Endodermal cell (in vitro differentiated cells): ENCODE results near the gene KLHL35. TPM values are rescaled to one million over a fixed set of nuclear protein-coding genes. Genes with fewer than 3 reads are reported as not detected.
A peak's percentile ranks its signal among the peaks of the same experiment; 100 is the strongest.

Experiments
- DNase-seq: peaks from one replicate; pipeline ENCODE4 v3.0.0-alpha.2; 2017
- H3K27ac ChIP-seq: 2 replicates; pipeline ENCODE4 v1.5.1; 2013; ENCODE audit warnings: mild to moderate bottlenecking, low read depth, low read length, moderate library complexity
- H3K27me3 ChIP-seq: 2 replicates; pipeline ENCODE4 v1.6.1; 2013; ENCODE audit warnings: mild to moderate bottlenecking, low read length, moderate library complexity; ENCODE audit not compliant: insufficient read depth, control insufficient read depth, poor library complexity, severe bottlenecking
- H3K36me3 ChIP-seq: 2 replicates; pipeline ENCODE4 v1.7.0; 2013; ENCODE audit warnings: mild to moderate bottlenecking, low read length, moderate library complexity; ENCODE audit not compliant: control insufficient read depth, insufficient read depth
- H3K4me1 ChIP-seq: one replicate; pipeline ENCODE4 v1.7.0; 2013; ENCODE audit warnings: low read length; ENCODE audit not compliant: control insufficient read depth, insufficient read depth
- H3K4me3 ChIP-seq: 2 replicates; pipeline ENCODE4 v1.5.1; 2013; ENCODE audit warnings: mild to moderate bottlenecking, low read length, moderate library complexity
- H3K9ac ChIP-seq: 2 replicates; pipeline ENCODE4 v1.6.1; 2013; ENCODE audit warnings: mild to moderate bottlenecking, low read length, moderate library complexity; ENCODE audit not compliant: poor library complexity, severe bottlenecking; ENCODE audit errors: extremely low read depth
- H3K9me3 ChIP-seq: 2 replicates; pipeline ENCODE4 v1.6.1; 2013; ENCODE audit warnings: mild to moderate bottlenecking, low read length, moderate library complexity; ENCODE audit not compliant: control insufficient read depth
- H3K27ac Mint-ChIP-seq: 2 replicates; pipeline ENCODE4 v1.8.0; 2020; ENCODE audit warnings: mixed read lengths
- H3K27me3 Mint-ChIP-seq: 2 replicates; pipeline ENCODE4 v1.8.0; 2021; ENCODE audit warnings: mild to moderate bottlenecking, mixed read lengths; ENCODE audit not compliant: insufficient read depth
- H3K36me3 Mint-ChIP-seq: 2 replicates; pipeline ENCODE4 v1.8.0; 2020; ENCODE audit warnings: low read depth, mixed read lengths
- H3K4me1 Mint-ChIP-seq: 2 replicates; pipeline ENCODE4 v1.8.0; 2020; ENCODE audit warnings: mixed read lengths
- H3K4me3 Mint-ChIP-seq: 2 replicates; pipeline ENCODE4 v1.8.0; 2020; ENCODE audit warnings: mild to moderate bottlenecking, moderate library complexity, mixed read lengths
- H3K9me3 Mint-ChIP-seq: 2 replicates; pipeline ENCODE4 v1.8.0; 2020; ENCODE audit warnings: mild to moderate bottlenecking, mixed read lengths
- WGBS, 2 experiments: methylation state at CpG; one replicate each; pipeline versions ENCODE4 v1.1.5 to v1.1.7; 2013; ENCODE audit warnings: missing lambda C conversion rate in 2 of 2, mixed read lengths in 1 of 2; ENCODE audit not compliant: insufficient coverage in 1 of 2, insufficient read length in 1 of 2; 5-methylcytosine and 5-hydroxymethylcytosine counted together
- total RNA-seq, 2 donors: library from RNA; stranded (reverse); fragmentation: NEBNext Ultra II Directional in 1 of 2; extraction: Animal tissue kit (Norgen Biotek cat#: 25700) in 1 of 2; gene quantifications; 2 replicates in 1 of 2; 3 replicates in 1 of 2; pipeline ENCODE4 v1.2.1, GENCODE V29; 2021
- TF ChIP-seq, protein P1 (sequence below): fragments of 200-600 bp; sonication (generic); conservative IDR thresholded peaks from 2 replicates; pipeline ENCODE4 v1.5.0; 2021; ENCODE audit warnings: antibody characterized with exemption, mild to moderate bottlenecking

Gene KLHL35
- total RNA-seq, 2 donors from 2014 or later, result 0.48 TPM; not detected in 1

DNA sequence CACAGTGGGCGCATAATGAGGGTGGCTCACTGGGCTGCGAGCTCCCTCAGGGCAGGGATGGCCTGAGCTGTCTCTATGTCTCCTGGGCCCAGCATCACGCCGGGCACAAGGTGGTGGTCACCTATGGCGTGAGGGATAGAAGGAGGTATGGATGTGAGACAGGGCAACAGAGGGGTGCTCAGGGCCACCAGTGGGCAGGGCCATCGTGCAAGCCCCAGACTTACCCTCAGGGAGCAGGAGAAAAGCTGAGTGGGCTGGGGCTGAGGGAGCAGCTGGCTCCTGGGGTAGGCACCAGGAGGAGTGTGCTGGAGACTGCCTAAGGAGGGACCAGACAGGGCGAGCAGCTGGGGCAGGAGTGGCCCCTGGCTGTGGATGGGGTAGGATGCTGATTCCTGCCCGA is 34.3 kb upstream of the KLHL35 start:
- Histone ChIP-seq H3K9me3 (no peaks in the 10 kb centered on the region), H3K36me3 (no peaks in the 10 kb centered on the region), H3K27me3 (no peaks in the 10 kb centered on the region), H3K4me3 (no peak overlapping the region), H3K4me1 (peaks cover 19% of the 10 kb centered on the region), H3K9ac (no peak overlapping the region), H3K27ac (no peak overlapping the region)
- Mint-ChIP-seq H3K4me3 (no peak overlapping the region), H3K36me3 (no peaks in the 10 kb centered on the region), H3K4me1 (peaks cover 30% of the 10 kb centered on the region), H3K27ac (no peak overlapping the region), H3K9me3 (no peaks in the 10 kb centered on the region), H3K27me3 (no peaks in the 10 kb centered on the region)
- TF ChIP-seq, protein P1, sequence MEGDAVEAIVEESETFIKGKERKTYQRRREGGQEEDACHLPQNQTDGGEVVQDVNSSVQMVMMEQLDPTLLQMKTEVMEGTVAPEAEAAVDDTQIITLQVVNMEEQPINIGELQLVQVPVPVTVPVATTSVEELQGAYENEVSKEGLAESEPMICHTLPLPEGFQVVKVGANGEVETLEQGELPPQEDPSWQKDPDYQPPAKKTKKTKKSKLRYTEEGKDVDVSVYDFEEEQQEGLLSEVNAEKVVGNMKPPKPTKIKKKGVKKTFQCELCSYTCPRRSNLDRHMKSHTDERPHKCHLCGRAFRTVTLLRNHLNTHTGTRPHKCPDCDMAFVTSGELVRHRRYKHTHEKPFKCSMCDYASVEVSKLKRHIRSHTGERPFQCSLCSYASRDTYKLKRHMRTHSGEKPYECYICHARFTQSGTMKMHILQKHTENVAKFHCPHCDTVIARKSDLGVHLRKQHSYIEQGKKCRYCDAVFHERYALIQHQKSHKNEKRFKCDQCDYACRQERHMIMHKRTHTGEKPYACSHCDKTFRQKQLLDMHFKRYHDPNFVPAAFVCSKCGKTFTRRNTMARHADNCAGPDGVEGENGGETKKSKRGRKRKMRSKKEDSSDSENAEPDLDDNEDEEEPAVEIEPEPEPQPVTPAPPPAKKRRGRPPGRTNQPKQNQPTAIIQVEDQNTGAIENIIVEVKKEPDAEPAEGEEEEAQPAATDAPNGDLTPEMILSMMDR, result no peak
- 89 to 93% methylated on average over 2 to 7 of the region's 8 CpGs for WGBS, 2 experiments
- DNase-seq, result no peak

DNA sequence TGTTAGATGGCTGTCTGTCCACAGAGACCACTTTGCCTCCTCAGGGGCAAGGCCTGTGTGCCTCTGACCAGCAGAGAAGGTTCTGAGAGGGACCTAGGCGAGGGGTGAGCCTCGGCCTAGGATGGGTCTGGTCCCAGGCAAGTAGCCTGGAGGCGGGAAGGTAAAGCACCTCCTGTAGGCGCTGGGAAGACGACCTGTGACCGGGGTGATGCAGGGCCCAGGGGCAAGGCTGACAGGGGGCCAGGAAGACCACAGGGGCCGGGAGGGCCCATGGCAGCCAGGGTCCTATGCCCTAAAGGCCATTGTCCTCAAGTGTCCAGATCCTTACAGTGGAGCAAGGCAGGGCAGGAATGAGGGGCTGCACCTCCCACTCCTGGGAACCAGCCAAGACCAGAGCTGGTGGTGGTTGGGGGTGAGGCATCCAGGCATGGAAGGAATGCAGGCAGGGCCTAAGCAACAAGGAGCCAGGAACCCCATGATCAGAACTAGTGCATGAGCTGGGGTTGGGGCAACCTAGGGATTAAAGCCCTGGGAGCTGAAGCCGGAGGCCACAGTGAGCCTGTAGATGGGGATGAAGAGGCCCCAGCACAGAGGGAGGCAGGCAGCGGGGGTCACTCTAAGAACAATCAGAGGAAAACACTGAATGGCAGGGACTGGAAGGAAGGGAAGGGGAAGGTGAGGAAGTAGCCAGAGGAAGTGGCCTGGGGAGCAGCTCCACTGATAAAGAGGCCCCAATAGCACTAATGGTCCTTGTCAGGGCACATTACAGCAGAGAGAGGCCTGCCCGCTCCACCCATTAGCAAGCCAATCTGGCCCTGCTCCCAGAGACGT is 32.9 kb upstream of the KLHL35 start:
- Histone ChIP-seq H3K9me3 (no peaks in the 10 kb centered on the region), H3K4me3 (no peak overlapping the region), H3K36me3 (no peaks in the 10 kb centered on the region), H3K27ac (no peak overlapping the region), H3K4me1 (peaks cover 22% of the 10 kb centered on the region), H3K9ac (no peak overlapping the region), H3K27me3 (no peaks in the 10 kb centered on the region)
- Mint-ChIP-seq H3K36me3 (no peaks in the 10 kb centered on the region), H3K27me3 (no peaks in the 10 kb centered on the region), H3K9me3 (no peaks in the 10 kb centered on the region), H3K27ac (peak overlapping the region; percentile 56), H3K4me3 (no peak overlapping the region), H3K4me1 (peaks cover 31% of the 10 kb centered on the region)
- DNase-seq, result peak; percentile 71
- TF ChIP-seq, protein P1, result no peak
- WGBS, 2 experiments, result 83 to 86% methylated on average over 9 to 11 of the region's 11 CpGs

DNA sequence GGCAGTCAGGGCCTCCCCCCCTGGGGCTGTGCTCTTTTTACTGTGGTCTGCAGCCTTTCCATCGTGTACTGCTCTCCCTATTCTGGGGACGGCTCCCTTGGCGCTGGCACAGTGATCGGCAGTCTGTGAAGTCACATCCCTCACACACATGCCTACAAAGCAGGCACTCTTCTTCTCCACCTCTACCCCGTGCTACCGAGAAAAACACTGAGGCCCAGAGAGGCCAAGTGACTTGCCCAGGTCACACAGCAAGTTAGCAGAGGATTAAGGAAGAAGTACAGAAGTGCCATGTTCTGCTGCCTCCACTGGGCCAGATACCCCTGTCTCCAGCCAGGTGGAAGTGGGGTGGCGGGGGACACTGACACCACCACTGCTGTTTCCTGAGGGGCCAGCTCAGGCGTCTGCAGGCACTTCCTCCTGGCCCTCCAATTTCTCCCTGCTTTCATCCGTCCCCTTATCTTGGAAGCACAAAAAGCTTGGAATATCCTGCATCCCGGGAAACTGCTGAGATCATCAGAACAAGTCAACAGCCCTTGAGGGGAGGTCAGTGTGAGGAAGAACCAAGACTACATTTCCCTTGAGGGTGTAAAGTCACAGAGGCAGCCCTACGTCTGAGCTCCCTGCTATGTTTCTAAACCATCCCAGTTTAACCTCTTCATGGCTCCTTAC is 30.2 kb upstream of the KLHL35 start:
- no peak overlapping the region for H3K27ac ChIP-seq
- no peaks in the 10 kb centered on the region for H3K9me3 ChIP-seq
- no peak overlapping the region for H3K9ac ChIP-seq
- no peaks in the 10 kb centered on the region for H3K27me3 Mint-ChIP-seq
- no peak overlapping the region for H3K4me3 Mint-ChIP-seq
- H3K36me3 ChIP-seq, result no peaks in the 10 kb centered on the region
- peak overlapping the region; percentile 91 for H3K27ac Mint-ChIP-seq
- no peaks in the 10 kb centered on the region for H3K36me3 Mint-ChIP-seq
- no peak for DNase-seq
- H3K4me1 ChIP-seq, result peaks cover 14% of the 10 kb centered on the region
- H3K9me3 Mint-ChIP-seq, result no peaks in the 10 kb centered on the region
- WGBS, 2 experiments, result 83 to 90% methylated on average over 2 to 11 of the region's 11 CpGs
- TF ChIP-seq, protein P1, result no peak
- H3K4me1 Mint-ChIP-seq, result peaks cover 24% of the 10 kb centered on the region
- H3K27me3 ChIP-seq, result no peaks in the 10 kb centered on the region
- no peak overlapping the region for H3K4me3 ChIP-seq
